Measurements from ENCODE around the gene STPG1.

STPG1 gene

GRCh38 chr1:24382165-24382577 is 31.4 kb downstream of the STPG1 start:
- Mint-ChIP-seq H3K27me3 (no peaks in the 10 kb centered on the region), H3K27ac (no peak overlapping the region), H3K4me1 (peaks cover 15 to 28% of the 10 kb centered on the region in 2 donors), H3K9me3 (no peaks in the 10 kb centered on the region), H3K4me3 (no peak overlapping the region), H3K36me3 (peaks cover 7 to 12% of the 10 kb centered on the region in 2 donors)
- DNase-seq (no peak), ATAC-seq (replicated peaks) (no peak)

DNA sequence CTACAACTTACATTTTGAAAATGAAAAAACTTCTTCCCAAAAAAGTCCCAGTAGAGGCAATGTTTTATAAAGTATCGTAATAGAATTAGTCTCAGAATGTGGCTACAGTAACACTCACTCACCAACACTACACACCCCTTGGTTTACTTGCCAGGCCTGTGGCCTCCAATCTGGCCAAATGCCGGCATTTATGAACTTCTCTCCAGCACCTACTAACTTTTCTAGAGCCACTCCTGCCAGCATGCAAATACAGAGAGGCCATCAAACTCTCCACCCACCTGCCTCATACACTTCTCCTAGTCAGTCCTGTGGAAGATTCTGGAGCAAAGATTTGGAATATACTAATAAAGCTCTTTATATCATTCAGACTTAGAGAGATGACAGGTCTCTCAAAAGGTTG is 32.3 kb downstream of the STPG1 start:
- no peak for ATAC-seq (replicated peaks)
- Mint-ChIP-seq H3K4me3 (no peak overlapping the region), H3K27me3 (no peaks in the 10 kb centered on the region)

GRCh38 chr1:24380508-24380907 is 33.1 kb downstream of the STPG1 start:
- no peak overlapping the region for H3K27ac Mint-ChIP-seq
- no peak for ATAC-seq (replicated peaks)

More for the DNA sequence above, 32.3 kb downstream of the STPG1 start:
- peaks cover 13 to 22% of the 10 kb centered on the region in 2 donors for H3K4me1 Mint-ChIP-seq
- no peak for DNase-seq
- peaks cover 7 to 10% of the 10 kb centered on the region in 2 donors for H3K36me3 Mint-ChIP-seq
- no peaks in the 10 kb centered on the region for H3K9me3 Mint-ChIP-seq
- H3K27ac Mint-ChIP-seq = no peak overlapping the region

DNA sequence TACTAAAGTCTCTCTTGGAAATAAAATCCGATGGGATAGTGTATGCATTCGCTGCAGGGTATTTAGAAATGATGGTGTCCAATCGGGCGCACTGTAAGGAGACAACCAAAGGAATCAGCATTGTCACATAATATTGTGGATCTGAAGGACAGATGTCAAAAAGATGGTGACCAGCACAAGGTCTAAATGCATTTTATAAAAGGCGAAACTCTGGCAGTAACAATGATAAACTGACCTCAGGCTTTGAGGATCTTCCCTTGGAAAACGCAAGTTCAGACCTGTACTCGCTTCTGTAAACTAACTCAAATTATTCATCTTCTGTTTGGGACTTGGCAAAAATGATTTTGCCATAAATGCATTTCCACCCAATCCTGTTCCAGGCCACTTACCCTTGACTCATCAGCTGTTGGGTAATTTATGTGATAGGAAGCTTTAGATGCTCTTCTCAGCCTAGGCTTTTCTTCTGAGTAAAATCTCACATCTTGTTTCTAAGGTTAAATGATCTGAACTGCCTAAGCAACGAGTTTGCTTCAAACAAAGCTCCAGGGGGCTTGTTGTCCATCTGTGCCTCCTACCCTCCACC is 33.8 kb downstream of the STPG1 start:
- no peak for ATAC-seq (replicated peaks)
- Mint-ChIP-seq H3K36me3 (peaks cover 7 to 8% of the 10 kb centered on the region in 2 donors), H3K4me1 (peaks cover 5 to 11% of the 10 kb centered on the region in 2 donors), H3K27me3 (no peaks in the 10 kb centered on the region), H3K4me3 (no peak overlapping the region), H3K27ac (no peak overlapping the region), H3K9me3 (no peaks in the 10 kb centered on the region)
- DNase-seq = no peak

More at GRCh38 chr1:24380508-24380907, 33.1 kb downstream of the STPG1 start:
- H3K27me3 Mint-ChIP-seq = no peaks in the 10 kb centered on the region
- H3K4me3 Mint-ChIP-seq = no peak overlapping the region
- no peaks in the 10 kb centered on the region for H3K9me3 Mint-ChIP-seq
- H3K4me1 Mint-ChIP-seq = peaks cover 10 to 17% of the 10 kb centered on the region in 2 donors
- no peak for DNase-seq
- peaks cover 7 to 10% of the 10 kb centered on the region in 2 donors for H3K36me3 Mint-ChIP-seq

GRCh38 chr1:24374891-24375786 is 38.4 kb downstream of the STPG1 start:
- no peaks in the 10 kb centered on the region for H3K9me3 Mint-ChIP-seq
- no peaks in the 10 kb centered on the region for H3K27me3 Mint-ChIP-seq
- DNase-seq (no peak), ATAC-seq (replicated peaks) (no peak)
- H3K4me3 Mint-ChIP-seq = no peak overlapping the region
- H3K36me3 Mint-ChIP-seq = peaks cover 2 to 7% of the 10 kb centered on the region in 2 donors
- peak overlapping the region; percentile 69 for H3K27ac Mint-ChIP-seq
- H3K4me1 Mint-ChIP-seq = peaks cover 17 to 27% of the 10 kb centered on the region in 2 donors

DNA sequence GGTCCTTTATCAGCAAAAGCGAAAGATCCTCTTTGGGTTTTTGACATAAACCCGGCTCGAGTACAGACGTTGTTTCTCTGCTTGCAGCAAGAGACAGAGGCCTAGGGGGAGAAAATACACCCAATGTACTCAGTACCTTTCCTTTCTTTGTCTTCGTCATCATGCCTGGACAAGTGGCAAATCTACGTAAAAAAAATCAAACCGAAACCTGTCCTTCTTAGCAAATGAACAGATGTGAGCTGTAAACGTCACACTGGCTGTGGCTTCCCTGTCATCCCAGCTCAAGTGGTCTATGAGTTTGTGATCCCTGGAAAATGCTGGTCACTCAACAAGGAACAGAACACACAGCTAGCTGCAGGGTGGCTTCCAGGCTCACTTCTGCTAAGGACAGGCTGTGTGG is 39.9 kb downstream of the STPG1 start:
- Mint-ChIP-seq H3K36me3 (peaks cover 0 to 4% of the 10 kb centered on the region in 2 donors), H3K27ac (peak overlapping the region; percentile 87), H3K27me3 (no peaks in the 10 kb centered on the region), H3K4me3 (no peak overlapping the region), H3K4me1 (peaks cover 17 to 27% of the 10 kb centered on the region in 2 donors), H3K9me3 (no peaks in the 10 kb centered on the region)
- DNase-seq = no peak
- no peak for ATAC-seq (replicated peaks)

GRCh38 chr1:24373044-24373443 is 40.5 kb downstream of the STPG1 start:
- H3K36me3 Mint-ChIP-seq = peaks cover 0 to 4% of the 10 kb centered on the region in 2 donors
- H3K27ac Mint-ChIP-seq = peak overlapping the region; percentile 87
- H3K27me3 Mint-ChIP-seq = no peaks in the 10 kb centered on the region
- peaks cover 17 to 27% of the 10 kb centered on the region in 2 donors for H3K4me1 Mint-ChIP-seq
- no peak overlapping the region for H3K4me3 Mint-ChIP-seq
- ATAC-seq (replicated peaks) (peak; percentile 96 to 97), DNase-seq (peak; percentile 47)
- H3K9me3 Mint-ChIP-seq = no peaks in the 10 kb centered on the region

- ATAC-seq (replicated peaks) (no peak), DNase-seq (no peak)
- no peaks in the 10 kb centered on the region for H3K27me3 Mint-ChIP-seq
- no peaks in the 10 kb centered on the region for H3K9me3 Mint-ChIP-seq
- peaks cover 0 to 4% of the 10 kb centered on the region in 2 donors for H3K36me3 Mint-ChIP-seq
- no peak overlapping the region for H3K27ac Mint-ChIP-seq
- no peak overlapping the region for H3K4me3 Mint-ChIP-seq
- H3K4me1 Mint-ChIP-seq = peaks cover 20 to 26% of the 10 kb centered on the region in 2 donors
Observed at GRCh38 chr1:24369801-24370200, 43.8 kb downstream of the STPG1 start.

DNA sequence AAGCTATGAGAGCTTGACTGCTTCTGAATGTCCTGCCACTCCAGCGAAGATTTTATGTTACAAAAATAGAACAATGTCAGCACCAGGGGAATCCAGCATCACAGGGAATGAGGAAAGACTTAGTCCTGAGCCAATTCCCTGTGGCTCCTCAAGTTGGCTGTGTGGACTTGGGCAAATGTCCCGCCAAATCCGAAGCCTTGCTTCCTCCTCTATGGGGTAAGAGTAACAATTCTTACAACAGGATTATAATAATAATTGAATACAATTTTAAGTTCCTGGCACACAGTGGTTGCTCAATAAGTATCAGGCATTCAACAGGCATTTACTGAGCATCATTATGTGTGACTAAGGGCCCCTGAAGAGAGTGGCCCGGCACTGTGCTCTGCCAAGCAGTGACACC is 44.4 kb downstream of the STPG1 start:
- no peak overlapping the region for H3K27ac Mint-ChIP-seq
- H3K9me3 Mint-ChIP-seq = no peaks in the 10 kb centered on the region
- peaks cover 20 to 22% of the 10 kb centered on the region in 2 donors for H3K4me1 Mint-ChIP-seq
- H3K27me3 Mint-ChIP-seq = no peaks in the 10 kb centered on the region
- H3K36me3 Mint-ChIP-seq = peaks cover 0 to 4% of the 10 kb centered on the region in 2 donors
- ATAC-seq (replicated peaks) = no peak
- no peak overlapping the region for H3K4me3 Mint-ChIP-seq
- DNase-seq = no peak

DNA sequence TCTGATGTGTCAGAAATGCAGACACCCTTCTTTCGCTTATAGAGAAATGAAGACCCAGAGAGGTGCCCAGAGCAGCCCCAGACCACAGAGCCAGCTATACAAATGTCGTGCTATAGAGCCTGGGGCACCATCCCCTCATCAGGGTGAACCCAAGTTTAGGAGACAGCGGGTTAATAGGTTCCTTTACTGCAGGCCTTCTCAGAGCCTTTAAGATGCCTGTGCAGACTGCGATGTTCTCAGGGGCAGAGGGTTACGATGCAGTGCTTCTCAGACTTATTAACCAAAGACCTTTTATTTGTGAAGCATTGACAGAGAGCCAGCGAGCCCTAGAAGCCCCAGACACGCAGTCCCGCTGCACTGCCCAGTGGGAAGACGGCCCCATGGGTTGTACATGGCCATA is 46.9 kb downstream of the STPG1 start:
- no peaks in the 10 kb centered on the region for H3K9me3 Mint-ChIP-seq
- H3K36me3 Mint-ChIP-seq = peaks cover 0 to 4% of the 10 kb centered on the region in 2 donors
- ATAC-seq (replicated peaks) (no peak), DNase-seq (no peak)
- no peaks in the 10 kb centered on the region for H3K27me3 Mint-ChIP-seq
- no peak overlapping the region for H3K27ac Mint-ChIP-seq
- no peak overlapping the region for H3K4me3 Mint-ChIP-seq
- H3K4me1 Mint-ChIP-seq = peaks cover 0 to 4% of the 10 kb centered on the region in 2 donors

DNA sequence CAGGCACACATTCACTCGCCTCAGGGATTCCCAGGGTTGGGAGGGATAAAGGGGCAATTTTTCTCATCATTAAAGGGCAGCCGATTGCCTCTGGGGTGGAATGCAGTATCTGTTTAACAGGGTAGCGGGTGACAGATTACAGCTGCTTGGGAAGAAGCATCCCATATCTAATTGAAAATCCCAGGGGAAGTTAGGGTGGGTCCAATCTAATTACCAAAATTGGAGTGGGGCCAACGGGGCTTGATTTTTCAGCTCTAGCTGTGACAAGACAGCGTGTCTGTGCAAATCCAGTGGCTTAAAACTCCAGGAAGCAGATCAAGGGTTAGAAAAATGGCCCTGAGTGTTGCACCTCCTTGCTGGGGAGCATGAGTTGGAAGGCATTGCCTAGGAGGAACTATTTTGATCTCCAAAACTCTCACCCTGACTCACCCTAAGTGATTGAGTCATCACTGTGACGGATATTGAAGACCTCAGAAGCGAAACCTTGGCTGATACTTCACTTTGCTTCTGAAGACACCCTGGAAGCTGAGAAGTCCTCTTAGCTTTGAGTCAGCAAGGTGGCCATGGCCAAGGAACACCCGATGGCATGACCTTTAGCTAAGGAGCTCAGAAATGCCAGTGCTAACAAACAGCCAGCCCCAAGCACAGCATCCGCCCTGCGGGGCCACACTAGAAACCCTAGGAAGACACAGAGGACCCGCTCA is 48.5 kb downstream of the STPG1 start:
- DNase-seq (no peak), ATAC-seq (replicated peaks) (peak; percentile 79 to 90)
- Mint-ChIP-seq H3K36me3 (peaks cover 0 to 7% of the 10 kb centered on the region in 2 donors), H3K4me3 (no peak overlapping the region), H3K27me3 (no peaks in the 10 kb centered on the region), H3K9me3 (no peaks in the 10 kb centered on the region), H3K27ac (peak overlapping the region; percentile 39), H3K4me1 (peaks cover 0 to 3% of the 10 kb centered on the region in 2 donors)

DNA sequence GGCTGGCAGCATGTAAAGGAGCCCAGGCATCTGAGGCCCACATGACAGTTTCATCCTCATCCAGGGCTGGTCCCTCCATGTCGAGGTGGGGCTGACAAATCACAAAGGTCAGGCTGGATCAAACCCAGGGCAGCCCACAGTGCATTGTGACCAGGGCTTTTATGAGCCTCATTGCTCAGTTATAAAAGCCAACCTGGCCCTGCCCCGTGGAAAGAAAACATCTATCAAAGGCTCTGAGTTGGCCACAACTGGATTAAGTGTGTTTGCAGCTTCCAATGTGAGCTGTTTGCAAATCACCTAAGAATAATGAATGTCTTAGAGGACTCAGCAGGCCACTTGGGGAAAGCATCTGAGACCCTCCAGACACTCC is 49.0 kb downstream of the STPG1 start:
- H3K4me1 Mint-ChIP-seq = peaks cover 0 to 3% of the 10 kb centered on the region in 2 donors
- ATAC-seq (replicated peaks) (no peak), DNase-seq (no peak)
- H3K36me3 Mint-ChIP-seq = peaks cover 0 to 7% of the 10 kb centered on the region in 2 donors
- H3K9me3 Mint-ChIP-seq = no peaks in the 10 kb centered on the region
- H3K4me3 Mint-ChIP-seq = no peak overlapping the region
- H3K27ac Mint-ChIP-seq = peak overlapping the region; percentile 39
- H3K27me3 Mint-ChIP-seq = no peaks in the 10 kb centered on the region

GRCh38 chr1:24363994-24364393 is 49.6 kb downstream of the STPG1 start:
- Mint-ChIP-seq H3K36me3 (peaks cover 0 to 7% of the 10 kb centered on the region in 2 donors), H3K4me1 (peaks cover 0 to 3% of the 10 kb centered on the region in 2 donors), H3K4me3 (no peak overlapping the region), H3K27ac (peak overlapping the region; percentile 80), H3K9me3 (no peaks in the 10 kb centered on the region), H3K27me3 (no peaks in the 10 kb centered on the region)
- no peak for DNase-seq
- ATAC-seq (replicated peaks) = no peak

GRCh38 chr1:24362982-24363614 is 50.5 kb downstream of the STPG1 start:
- Mint-ChIP-seq H3K4me1 (peaks cover 0 to 3% of the 10 kb centered on the region in 2 donors), H3K9me3 (no peaks in the 10 kb centered on the region), H3K27ac (no peak overlapping the region), H3K4me3 (no peak overlapping the region), H3K36me3 (peaks cover 0 to 7% of the 10 kb centered on the region in 2 donors), H3K27me3 (no peaks in the 10 kb centered on the region)
- DNase-seq (no peak), ATAC-seq (replicated peaks) (no peak)

Measured in stimulated activated naive B cell treated with anti-CD40 and anti-IgM and Interleukin-4, amounts not matched to agents 10 μg/mL and 1 μg/mL and 100 μg/mL, for 72 hours (primary cell).